Erythroblast (primary cell): ENCODE data around the gene RASGRP4.

ENCODE experiments used
- GATA1 ChIP-seq: IDR thresholded peaks from 2 replicates; pipeline ENCODE4 v1.6.1; 2011; ENCODE audit warnings: low read depth, mild to moderate bottlenecking, control low read depth, low read length, moderate library complexity
- POLR2A ChIP-seq: IDR thresholded peaks from 2 replicates; pipeline ENCODE4 v1.6.1; 2011; ENCODE audit warnings: mild to moderate bottlenecking, low read length

DNA sequence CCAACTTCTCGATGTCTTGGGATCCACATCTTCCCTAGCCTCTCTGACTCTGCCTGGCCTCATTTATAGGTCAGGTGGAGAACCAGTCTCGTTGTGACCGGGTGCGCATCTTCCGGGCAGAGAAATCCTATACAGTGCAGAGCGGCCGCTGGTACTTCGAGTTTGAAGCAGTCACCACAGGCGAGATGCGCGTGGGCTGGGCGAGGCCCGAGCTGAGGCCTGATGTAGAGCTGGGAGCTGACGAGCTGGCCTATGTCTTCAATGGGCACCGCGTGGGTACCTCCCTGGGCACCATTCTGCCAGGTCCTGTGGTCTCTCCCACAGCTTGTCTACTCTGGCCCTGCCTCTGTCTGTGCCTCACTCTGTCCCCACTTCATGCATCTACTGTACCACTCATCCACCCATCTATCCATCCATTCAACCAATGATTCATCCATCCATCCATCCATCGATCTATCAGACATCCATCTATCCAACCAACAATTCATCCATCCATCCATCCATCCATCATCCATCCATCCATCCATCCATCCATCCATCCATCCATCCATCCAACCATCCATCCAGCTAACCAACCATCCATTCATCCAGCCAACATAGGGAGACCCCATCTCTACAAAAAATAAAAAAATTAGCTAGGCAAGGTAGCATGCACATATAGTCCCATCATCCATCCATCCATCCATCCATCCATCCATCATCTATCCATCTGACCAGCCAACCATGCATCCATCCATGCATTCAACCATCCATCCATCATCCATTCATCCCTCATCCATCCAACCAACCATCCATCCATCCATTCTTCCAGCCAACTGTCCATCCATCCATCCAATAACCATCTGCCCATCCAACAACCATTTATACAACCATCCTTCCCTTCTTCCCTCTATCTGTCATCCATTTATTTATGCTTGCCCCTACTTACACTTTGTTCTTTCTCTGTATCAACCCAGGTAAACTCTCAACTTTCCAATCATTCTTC lies 41.8 kb upstream of the RASGRP4 start:
- TF ChIP-seq POLR2A (no peak), GATA1 (no peak)
